GM23338 (cell line): ENCODE results near the gene DAB1. TPM values are rescaled to one million over a fixed set of nuclear protein-coding genes. Genes with fewer than 3 reads are reported as not detected.

Source experiments
- ATAC-seq: fragments of 200-7000 bp; cut with Tn5 transposase; 3 replicates; pipeline ENCODE4 v1.9.1; 2020
- DNase-seq: peaks from one replicate; pipeline ENCODE4 v3.0.0-alpha.2; 2015; ENCODE audit warnings: low spot score
- H2AFZ ChIP-seq: fragments of 200-600 bp; sonication (generic); 2 replicates; pipeline ENCODE4 v1.8.0; 2016; ENCODE audit warnings: antibody characterized with exemption, mild to moderate bottlenecking, moderate library complexity
- H3F3A ChIP-seq: fragments of 200-600 bp; sonication (generic); replicated peaks from 2 replicates; pipeline ENCODE4 v1.8.0; 2017; ENCODE audit warnings: antibody characterized with exemption, mixed run types, low read depth
- H3K27ac ChIP-seq: fragments of 200-600 bp; sonication (generic); 2 replicates; pipeline ENCODE4 v1.6.1; 2016; ENCODE audit warnings: low read depth
- H3K27me3 ChIP-seq: fragments of 200-600 bp; sonication (generic); 2 replicates; pipeline ENCODE4 v1.8.0; 2016; ENCODE audit warnings: mild to moderate bottlenecking, mixed run types, moderate library complexity; ENCODE audit not compliant: insufficient read depth
- H3K36me3 ChIP-seq: fragments of 200-600 bp; sonication (generic); 2 replicates; pipeline ENCODE4 v1.8.0; 2016; ENCODE audit warnings: mild to moderate bottlenecking; ENCODE audit not compliant: insufficient read depth
- H3K4me1 ChIP-seq: fragments of 200-600 bp; sonication (generic); 2 replicates; pipeline ENCODE4 v1.8.0; 2016; ENCODE audit warnings: mild to moderate bottlenecking, moderate library complexity; ENCODE audit not compliant: insufficient read depth
- H3K4me2 ChIP-seq: fragments of 200-600 bp; sonication (generic); 2 replicates; pipeline ENCODE4 v1.7.1; 2017; ENCODE audit warnings: mixed run types
- H3K4me3 ChIP-seq: fragments of 200-600 bp; sonication (generic); 2 replicates; pipeline ENCODE4 v1.6.1; 2016; ENCODE audit warnings: mixed run types
- H3K79me2 ChIP-seq: fragments of 200-600 bp; sonication (generic); replicated peaks from 2 replicates; pipeline ENCODE4 v1.8.0; 2017; ENCODE audit warnings: mild to moderate bottlenecking; ENCODE audit not compliant: insufficient read depth
- H3K9me2 ChIP-seq: fragments of 200-600 bp; sonication (generic); 2 replicates; pipeline ENCODE4 v1.8.0; 2017; ENCODE audit not compliant: insufficient read depth
- H4K20me1 ChIP-seq: fragments of 200-600 bp; sonication (generic); replicated peaks from 2 replicates; pipeline ENCODE4 v1.8.0; 2017; ENCODE audit warnings: mild to moderate bottlenecking; ENCODE audit not compliant: insufficient read depth
- H3K27ac Mint-ChIP-seq: 2 replicates; pipeline ENCODE4 v1.8.0; 2020; ENCODE audit warnings: inconsistent platforms, mild to moderate bottlenecking, moderate library complexity, mixed read lengths
- H3K27me3 Mint-ChIP-seq: 3 replicates; pipeline ENCODE4 v1.8.0; 2022; ENCODE audit warnings: low read depth, mild to moderate bottlenecking, moderate library complexity, mixed read lengths, inconsistent platforms; ENCODE audit not compliant: insufficient read depth, poor library complexity
- H3K36me3 Mint-ChIP-seq: 3 replicates; pipeline ENCODE4 v1.8.0; 2021; ENCODE audit warnings: low read depth, mild to moderate bottlenecking, inconsistent platforms, moderate library complexity, mixed read lengths
- H3K4me1 Mint-ChIP-seq: 3 replicates; pipeline ENCODE4 v1.8.0; 2020; ENCODE audit warnings: mild to moderate bottlenecking, inconsistent platforms, mixed read lengths
- H3K4me3 Mint-ChIP-seq: 3 replicates; pipeline ENCODE4 v1.8.0; 2021; ENCODE audit warnings: moderate library complexity, mild to moderate bottlenecking, inconsistent platforms, mixed read lengths
- H3K9me3 Mint-ChIP-seq: 3 replicates; pipeline ENCODE4 v1.8.0; 2020; ENCODE audit warnings: moderate library complexity, mild to moderate bottlenecking, inconsistent platforms, mixed read lengths
- CREB1 ChIP-seq: fragments of 250-450 bp; sonication (Bioruptor Pico); IDR thresholded peaks from 2 replicates; pipeline ENCODE4 v1.5.0; 2020; ENCODE audit warnings: low read depth, mild to moderate bottlenecking, moderate library complexity
- ETS1 ChIP-seq: IDR thresholded peaks from 2 replicates; pipeline ENCODE4 v1.6.1; 2016; ENCODE audit warnings: antibody characterized with exemption
- EZH2phosphoT487 ChIP-seq: fragments of 200-600 bp; sonication (generic); IDR thresholded peaks from one replicate; pipeline ENCODE4 v1.8.1; 2018; ENCODE audit warnings: antibody characterized with exemption; ENCODE audit not compliant: unreplicated experiment
- JUNB ChIP-seq: IDR thresholded peaks from one replicate; pipeline ENCODE4 v1.6.1; 2016; ENCODE audit warnings: antibody characterized with exemption; ENCODE audit not compliant: unreplicated experiment
- NANOG ChIP-seq: IDR thresholded peaks from 2 replicates; pipeline ENCODE4 v1.6.1; 2016; ENCODE audit warnings: antibody characterized with exemption, borderline replicate concordance
- POLR2AphosphoS5 ChIP-seq: IDR thresholded peaks from 2 replicates; pipeline ENCODE4 v1.6.1; 2016; ENCODE audit warnings: antibody characterized with exemption, low read depth
- STAT1 ChIP-seq: IDR thresholded peaks from one replicate; pipeline ENCODE4 v1.6.1; 2016; ENCODE audit warnings: antibody characterized with exemption; ENCODE audit not compliant: unreplicated experiment
- ZNF114 ChIP-seq: fragments of 250-450 bp; sonication (Bioruptor Pico); IDR thresholded peaks from 2 replicates; pipeline ENCODE4 v1.5.0; 2020; ENCODE audit warnings: mild to moderate bottlenecking, moderate library complexity
- ZNF462 ChIP-seq: fragments of 250-450 bp; sonication (Bioruptor Pico); IDR thresholded peaks from 2 replicates; pipeline ENCODE4 v1.5.0; 2020; ENCODE audit warnings: mild to moderate bottlenecking, moderate library complexity
- polyA plus RNA-seq: library from polyadenylated mRNA; unstranded; fragments of >200 nt; fragmentation: Nextera tagmentation; extraction: Ambion mirVana; gene quantifications from 2 replicates; pipeline ENCODE4 v1.2.1, GENCODE V29; 2016
- total RNA-seq: library from RNA; depleted of rRNA; stranded (reverse); fragments of >200 nt; shearing (Covaris generic); gene quantifications from 2 replicates; pipeline ENCODE4 v1.2.3, GENCODE V29; 2014
- TF ChIP-seq, protein P1 (sequence below): IDR thresholded peaks from one replicate; pipeline ENCODE4 v1.6.1; 2018; ENCODE audit warnings: antibody characterized with exemption; ENCODE audit not compliant: unreplicated experiment
- TF ChIP-seq, protein P2 (sequence below), 2 experiments: fragments of 200-600 bp in 1 of 2; sonication (generic) in 1 of 2; conservative IDR thresholded peaks; 2 replicates each; pipeline versions ENCODE4 v1.5.1 to v1.6.1; 2016 to 2017; ENCODE audit warnings: antibody characterized with exemption in 2 of 2, low read depth in 2 of 2, mild to moderate bottlenecking in 2 of 2, moderate library complexity in 1 of 2

DAB1 gene
- total and polyA plus RNA-seq, 2 experiments from 2014 or later, result 12.8 to 14.5 TPM

DNA sequence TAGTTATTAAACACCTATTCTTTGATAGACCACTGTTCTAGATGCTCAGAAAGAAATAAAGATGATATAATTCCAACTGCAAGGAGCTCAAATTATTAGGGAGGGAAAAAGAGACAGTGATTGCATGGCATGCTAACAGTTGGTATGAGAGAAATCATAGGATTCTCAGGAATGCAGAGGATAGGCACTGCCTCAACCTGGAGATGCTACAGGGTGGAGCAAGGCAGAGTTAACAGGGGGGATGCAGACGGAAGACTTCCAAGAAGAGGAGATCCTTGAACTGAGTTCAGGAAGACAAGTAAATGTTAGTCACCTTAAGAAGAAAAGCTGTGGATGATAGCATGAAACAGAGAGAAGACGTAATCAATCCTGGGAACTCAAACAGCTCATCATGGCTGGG, 123.7 kb downstream of the DAB1 start (continued):
- TF ChIP-seq ZNF462 (CRISPR knock-in tag) (no peak), CREB1 (CRISPR knock-in tag) (no peak), NANOG (no peak)

GRCh38 chr1:57296726-57297250, 127.1 kb downstream of the DAB1 start:
- H2AFZ ChIP-seq, result no peak overlapping the region
- peaks cover 2% of the 10 kb centered on the region; the same call in 1 of the 2 replicates for H4K20me1 ChIP-seq
- H3K27ac ChIP-seq, result no peak overlapping the region
- H3K9me3 Mint-ChIP-seq, result no peaks in the 10 kb centered on the region
- no peak overlapping the region for H3K4me3 Mint-ChIP-seq
- no peak overlapping the region for H3K27ac Mint-ChIP-seq
- no peaks in the 10 kb centered on the region for H3K79me2 ChIP-seq
- no peak overlapping the region for H3K4me2 ChIP-seq
- ATAC-seq (no peak), DNase-seq (no peak)
- peaks cover 9% of the 10 kb centered on the region for H3K4me1 Mint-ChIP-seq
- no peaks in the 10 kb centered on the region for H3K36me3 Mint-ChIP-seq
- H3K4me1 ChIP-seq, result peaks cover 5% of the 10 kb centered on the region; the same call in 1 of the 2 replicates
- H3K27me3 ChIP-seq, result no peaks in the 10 kb centered on the region
- no peaks in the 10 kb centered on the region for H3F3A ChIP-seq
- no peaks in the 10 kb centered on the region for H3K9me2 ChIP-seq
- H3K4me3 ChIP-seq, result no peak overlapping the region
- no peaks in the 10 kb centered on the region for H3K27me3 Mint-ChIP-seq
- H3K36me3 ChIP-seq, result no peaks in the 10 kb centered on the region
- TF ChIP-seq ETS1, result no peak
- TF ChIP-seq STAT1, result no peak
- TF ChIP-seq, protein P1, sequence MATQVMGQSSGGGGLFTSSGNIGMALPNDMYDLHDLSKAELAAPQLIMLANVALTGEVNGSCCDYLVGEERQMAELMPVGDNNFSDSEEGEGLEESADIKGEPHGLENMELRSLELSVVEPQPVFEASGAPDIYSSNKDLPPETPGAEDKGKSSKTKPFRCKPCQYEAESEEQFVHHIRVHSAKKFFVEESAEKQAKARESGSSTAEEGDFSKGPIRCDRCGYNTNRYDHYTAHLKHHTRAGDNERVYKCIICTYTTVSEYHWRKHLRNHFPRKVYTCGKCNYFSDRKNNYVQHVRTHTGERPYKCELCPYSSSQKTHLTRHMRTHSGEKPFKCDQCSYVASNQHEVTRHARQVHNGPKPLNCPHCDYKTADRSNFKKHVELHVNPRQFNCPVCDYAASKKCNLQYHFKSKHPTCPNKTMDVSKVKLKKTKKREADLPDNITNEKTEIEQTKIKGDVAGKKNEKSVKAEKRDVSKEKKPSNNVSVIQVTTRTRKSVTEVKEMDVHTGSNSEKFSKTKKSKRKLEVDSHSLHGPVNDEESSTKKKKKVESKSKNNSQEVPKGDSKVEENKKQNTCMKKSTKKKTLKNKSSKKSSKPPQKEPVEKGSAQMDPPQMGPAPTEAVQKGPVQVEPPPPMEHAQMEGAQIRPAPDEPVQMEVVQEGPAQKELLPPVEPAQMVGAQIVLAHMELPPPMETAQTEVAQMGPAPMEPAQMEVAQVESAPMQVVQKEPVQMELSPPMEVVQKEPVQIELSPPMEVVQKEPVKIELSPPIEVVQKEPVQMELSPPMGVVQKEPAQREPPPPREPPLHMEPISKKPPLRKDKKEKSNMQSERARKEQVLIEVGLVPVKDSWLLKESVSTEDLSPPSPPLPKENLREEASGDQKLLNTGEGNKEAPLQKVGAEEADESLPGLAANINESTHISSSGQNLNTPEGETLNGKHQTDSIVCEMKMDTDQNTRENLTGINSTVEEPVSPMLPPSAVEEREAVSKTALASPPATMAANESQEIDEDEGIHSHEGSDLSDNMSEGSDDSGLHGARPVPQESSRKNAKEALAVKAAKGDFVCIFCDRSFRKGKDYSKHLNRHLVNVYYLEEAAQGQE, result no peak
- no peak for TF ChIP-seq EZH2phosphoT487
- TF ChIP-seq NANOG, result no peak
- TF ChIP-seq, protein P2, sequence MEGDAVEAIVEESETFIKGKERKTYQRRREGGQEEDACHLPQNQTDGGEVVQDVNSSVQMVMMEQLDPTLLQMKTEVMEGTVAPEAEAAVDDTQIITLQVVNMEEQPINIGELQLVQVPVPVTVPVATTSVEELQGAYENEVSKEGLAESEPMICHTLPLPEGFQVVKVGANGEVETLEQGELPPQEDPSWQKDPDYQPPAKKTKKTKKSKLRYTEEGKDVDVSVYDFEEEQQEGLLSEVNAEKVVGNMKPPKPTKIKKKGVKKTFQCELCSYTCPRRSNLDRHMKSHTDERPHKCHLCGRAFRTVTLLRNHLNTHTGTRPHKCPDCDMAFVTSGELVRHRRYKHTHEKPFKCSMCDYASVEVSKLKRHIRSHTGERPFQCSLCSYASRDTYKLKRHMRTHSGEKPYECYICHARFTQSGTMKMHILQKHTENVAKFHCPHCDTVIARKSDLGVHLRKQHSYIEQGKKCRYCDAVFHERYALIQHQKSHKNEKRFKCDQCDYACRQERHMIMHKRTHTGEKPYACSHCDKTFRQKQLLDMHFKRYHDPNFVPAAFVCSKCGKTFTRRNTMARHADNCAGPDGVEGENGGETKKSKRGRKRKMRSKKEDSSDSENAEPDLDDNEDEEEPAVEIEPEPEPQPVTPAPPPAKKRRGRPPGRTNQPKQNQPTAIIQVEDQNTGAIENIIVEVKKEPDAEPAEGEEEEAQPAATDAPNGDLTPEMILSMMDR (conservative IDR thresholded peaks at IDR 0.05; ENCODE audit: low read depth in 2 of 2), result no peak
- no peak for TF ChIP-seq POLR2AphosphoS5
- TF ChIP-seq ZNF114, result no peak
- TF ChIP-seq JUNB, result no peak
